CD14-positive monocyte (primary cell): Measurements from ENCODE around the gene ENTPD7. TPM values are rescaled to one million over a fixed set of nuclear protein-coding genes. Genes with fewer than 3 reads are reported as not detected.

Experiments used
- DNase-seq, 3 donors: peaks; one replicate each; pipeline ENCODE4 v3.0.0-alpha.2; 2011 to 2022
- H2AFZ ChIP-seq: 2 replicates; pipeline ENCODE4 v1.6.0; 2012; ENCODE audit warnings: mild to moderate bottlenecking, low read depth, low read length, inconsistent platforms; ENCODE audit not compliant: insufficient read depth, poor library complexity, severe bottlenecking
- H3K27ac ChIP-seq, 2 donors: 1 replicate in 1 of 2; 2 replicates in 1 of 2; pipeline ENCODE4 v1.5.1; 2012 to 2013; ENCODE audit warnings: low read length in 2 of 2, control low read depth in 1 of 2, inconsistent platforms in 1 of 2, low read depth in 1 of 2, mild to moderate bottlenecking in 1 of 2
- H3K27me3 ChIP-seq, 2 donors: one replicate each; pipeline versions ENCODE4 v1.6.0 to v1.6.1; 2011 to 2013; ENCODE audit warnings: low read length in 2 of 2; ENCODE audit not compliant: control insufficient read depth in 2 of 2, insufficient read depth in 2 of 2
- H3K36me3 ChIP-seq, 2 donors: replicated peaks in 1 of 2; 1 replicate in 1 of 2; 2 replicates in 1 of 2; pipeline versions ENCODE4 v1.5.1 to v1.6.1; 2012 to 2013; ENCODE audit warnings: low read length in 2 of 2, control low read depth in 1 of 2, inconsistent platforms in 1 of 2, mild to moderate bottlenecking in 1 of 2; ENCODE audit not compliant: insufficient read depth in 2 of 2, control insufficient read depth in 1 of 2
- H3K4me1 ChIP-seq, 2 donors: 1 replicate in 1 of 2; 2 replicates in 1 of 2; pipeline versions ENCODE4 v1.5.1 to v1.6.1; 2012 to 2013; ENCODE audit warnings: low read length in 2 of 2, control low read depth in 1 of 2, inconsistent platforms in 1 of 2, mild to moderate bottlenecking in 1 of 2, moderate library complexity in 1 of 2; ENCODE audit not compliant: insufficient read depth in 2 of 2, control insufficient read depth in 1 of 2
- H3K4me2 ChIP-seq: replicated peaks from 2 replicates; pipeline ENCODE3; 2012; ENCODE audit warnings: low read length, moderate library complexity, mild to moderate bottlenecking; ENCODE audit not compliant: poor library complexity, severe bottlenecking; ENCODE audit errors: extremely low read depth
- H3K4me3 ChIP-seq, 3 experiments: fragments of 200-600 bp in 1 of 3; sonication (generic) in 1 of 3; replicated peaks in 1 of 3; 1 replicate in 2 of 3; 2 replicates in 1 of 3; pipeline ENCODE4 v1.5.1; 2011 to 2013; ENCODE audit warnings: low read length in 3 of 3, mild to moderate bottlenecking in 3 of 3, control low read depth in 2 of 3, low read depth in 2 of 3, inconsistent platforms in 1 of 3, moderate library complexity in 1 of 3
- H3K79me2 ChIP-seq: 2 replicates; pipeline ENCODE4 v1.6.0; 2012; ENCODE audit warnings: mild to moderate bottlenecking, control low read depth, inconsistent platforms, low read length, moderate library complexity; ENCODE audit not compliant: insufficient read depth
- H3K9ac ChIP-seq: 2 replicates; pipeline ENCODE4 v1.6.0; 2017; ENCODE audit warnings: low read length, mild to moderate bottlenecking; ENCODE audit not compliant: insufficient read depth, poor library complexity, severe bottlenecking
- H3K9me3 ChIP-seq, 2 donors: replicated peaks in 1 of 2; 1 replicate in 1 of 2; 2 replicates in 1 of 2; pipeline versions ENCODE4 v1.5.1 to v1.6.1; 2012 to 2013; ENCODE audit warnings: low read length in 2 of 2, control low read depth in 1 of 2; ENCODE audit not compliant: control insufficient read depth in 1 of 2, insufficient read depth in 1 of 2
- H4K20me1 ChIP-seq: 2 replicates; pipeline ENCODE4 v1.6.0; 2012; ENCODE audit warnings: mild to moderate bottlenecking, low read length, control low read depth, moderate library complexity; ENCODE audit not compliant: insufficient read depth
- H3K27ac Mint-ChIP-seq, 7 donors: one replicate each; pipeline ENCODE4 v1.8.0; 2020; ENCODE audit warnings: mild to moderate bottlenecking in 7 of 7, mixed read lengths in 7 of 7, moderate library complexity in 6 of 7, inconsistent platforms in 2 of 7
- H3K27me3 Mint-ChIP-seq, 3 donors: one replicate each; pipeline ENCODE4 v1.8.0; 2021 to 2022; ENCODE audit warnings: low read depth in 3 of 3, mild to moderate bottlenecking in 3 of 3, mixed read lengths in 3 of 3, moderate library complexity in 3 of 3, inconsistent platforms in 1 of 3
- H3K36me3 Mint-ChIP-seq, 2 donors: one replicate each; pipeline ENCODE4 v1.8.0; 2020; ENCODE audit warnings: mixed read lengths in 2 of 2, inconsistent platforms in 1 of 2, mild to moderate bottlenecking in 1 of 2
- H3K4me1 Mint-ChIP-seq: one replicate; pipeline ENCODE4 v1.8.0; 2020; ENCODE audit warnings: mild to moderate bottlenecking, mixed read lengths
- H3K4me3 Mint-ChIP-seq, 2 donors: one replicate each; pipeline ENCODE4 v1.8.0; 2020; ENCODE audit warnings: mild to moderate bottlenecking in 2 of 2, mixed read lengths in 2 of 2, moderate library complexity in 1 of 2
- H3K9me3 Mint-ChIP-seq, 7 donors: one replicate each; pipeline ENCODE4 v1.8.0; 2020 to 2022; ENCODE audit warnings: mixed read lengths in 7 of 7, mild to moderate bottlenecking in 6 of 7, moderate library complexity in 6 of 7, inconsistent platforms in 2 of 7
- CTCF ChIP-seq: fragments of 200-600 bp; IDR thresholded peaks from one replicate; pipeline ENCODE4 v1.8.0; 2022; ENCODE audit warnings: antibody characterized with exemption, mild to moderate bottlenecking
- WGBS: methylation state at CpG from one replicate; pipeline ENCODE4 v1.1.5; 2013; ENCODE audit warnings: missing lambda C conversion rate; ENCODE audit not compliant: insufficient coverage; 5-methylcytosine and 5-hydroxymethylcytosine counted together
- intact Hi-C, 2 donors: fragments of 100-400 bp; cut with micrococcal nuclease; formaldehyde crosslinking; loops; one replicate each; pipeline versions ENCODE4 v1.15.0 to v1.15.1; 2023
- polyA plus RNA-seq, 3 donors: library from polyadenylated mRNA; depleted of rRNA in 1 of 3; unstranded in 2 of 3; stranded (reverse) in 1 of 3; fragments of 300-500 nt in 2 of 3; fragments of >200 nt in 1 of 3; fragmentation: Illumina TruSeq in 2 of 3; gene quantifications; 1 replicate in 2 of 3; 2 replicates in 1 of 3; pipeline ENCODE4 v1.2.3, GENCODE V29; 2012 to 2021

ENTPD7 gene
- polyA plus RNA-seq, 3 donors: 1.2 to 2.9 (median 2.2) TPM

- TF ChIP-seq CTCF: no peak
- peaks cover 46 to 58% of the 10 kb centered on the region in 2 donors for H3K36me3 Mint-ChIP-seq
- peaks cover 23 to 62% of the 10 kb centered on the region in 2 donors for H3K36me3 ChIP-seq
- no peak overlapping the region for H2AFZ ChIP-seq
- peaks cover 56% of the 10 kb centered on the region for H3K79me2 ChIP-seq
- no peak overlapping the region for H3K9ac ChIP-seq
- H3K9me3 Mint-ChIP-seq: no peaks in the 10 kb centered on the region
- H3K27me3 ChIP-seq: no peaks in the 10 kb centered on the region
- peaks cover 28 to 36% of the 10 kb centered on the region in 2 donors for H3K4me1 ChIP-seq
- H3K4me2 ChIP-seq: no peak overlapping the region
- peaks cover 74% of the 10 kb centered on the region for H4K20me1 ChIP-seq
- peaks cover 44% of the 10 kb centered on the region for H3K4me1 Mint-ChIP-seq
- no peaks in the 10 kb centered on the region for H3K9me3 ChIP-seq
- intact Hi-C loops: loop anchor here in 1 of 2 donors (10.0 kb wide), 1 partner anchor 221 kb away; no protein-coding TSS in a partner anchor
- H3K4me3 ChIP-seq: no peak overlapping the region
- peaks cover 0 to 4% (median 0%) of the 10 kb centered on the region in 3 donors for H3K27me3 Mint-ChIP-seq
- H3K4me3 Mint-ChIP-seq: no peak overlapping the region
- no peak for DNase-seq
- peak overlapping the region in 5 of 7 donors; percentile 20 to 72 (median 36) for H3K27ac Mint-ChIP-seq
- no peak overlapping the region for H3K27ac ChIP-seq
- 21% methylated on average over 4 of the region's 4 CpGs for WGBS
Measured at GRCh38 chr10:99615426-99615825, 43.9 kb upstream of the ENTPD7 start.

- H3K9me3 Mint-ChIP-seq: no peaks in the 10 kb centered on the region
- H3K27me3 Mint-ChIP-seq: peaks cover 0 to 1% (median 0%) of the 10 kb centered on the region in 3 donors
- Histone ChIP-seq H3K79me2 (peaks cover 56% of the 10 kb centered on the region), H3K27me3 (no peaks in the 10 kb centered on the region), H3K9ac (no peak overlapping the region), H3K4me1 (peaks cover 38 to 53% of the 10 kb centered on the region in 2 donors), H3K27ac (peak overlapping the region in 1 of 2 donors; percentile 95), H3K36me3 (peaks cover 14 to 46% of the 10 kb centered on the region in 2 donors), H4K20me1 (peaks cover 62% of the 10 kb centered on the region), H3K9me3 (no peaks in the 10 kb centered on the region), H3K4me3 (peak overlapping the region in 1 of 3 experiments; percentile 88), H3K4me2 (peak overlapping the region; percentile 94), H2AFZ (no peak overlapping the region)
- WGBS: 0% methylated on average over 1 of the region's 2 CpGs
- peak overlapping the region in 4 of 7 donors; percentile 9 to 54 (median 34) for H3K27ac Mint-ChIP-seq
- peaks cover 25 to 37% of the 10 kb centered on the region in 2 donors for H3K36me3 Mint-ChIP-seq
- intact Hi-C loops: loop anchor here in 1 of 2 donors (10.0 kb wide), 1 partner anchor 223 kb away; no protein-coding TSS in a partner anchor
- DNase-seq: no peak
- peak overlapping the region; percentile 38 to 56 for H3K4me3 Mint-ChIP-seq
- no peak for TF ChIP-seq CTCF
- H3K4me1 Mint-ChIP-seq: peaks cover 43% of the 10 kb centered on the region
Measured at GRCh38 chr10:99617696-99618095, 41.6 kb upstream of the ENTPD7 start.
